GM21390 (cell line): ENCODE data around the gene PARP1.

ENCODE experiments used
- ATAC-seq: cut with Tn5 transposase; IDR thresholded peaks from one replicate; pipeline ENCODE4 v1.9.1; 2021; ENCODE audit not compliant: unreplicated experiment

The PARP1 gene

DNA sequence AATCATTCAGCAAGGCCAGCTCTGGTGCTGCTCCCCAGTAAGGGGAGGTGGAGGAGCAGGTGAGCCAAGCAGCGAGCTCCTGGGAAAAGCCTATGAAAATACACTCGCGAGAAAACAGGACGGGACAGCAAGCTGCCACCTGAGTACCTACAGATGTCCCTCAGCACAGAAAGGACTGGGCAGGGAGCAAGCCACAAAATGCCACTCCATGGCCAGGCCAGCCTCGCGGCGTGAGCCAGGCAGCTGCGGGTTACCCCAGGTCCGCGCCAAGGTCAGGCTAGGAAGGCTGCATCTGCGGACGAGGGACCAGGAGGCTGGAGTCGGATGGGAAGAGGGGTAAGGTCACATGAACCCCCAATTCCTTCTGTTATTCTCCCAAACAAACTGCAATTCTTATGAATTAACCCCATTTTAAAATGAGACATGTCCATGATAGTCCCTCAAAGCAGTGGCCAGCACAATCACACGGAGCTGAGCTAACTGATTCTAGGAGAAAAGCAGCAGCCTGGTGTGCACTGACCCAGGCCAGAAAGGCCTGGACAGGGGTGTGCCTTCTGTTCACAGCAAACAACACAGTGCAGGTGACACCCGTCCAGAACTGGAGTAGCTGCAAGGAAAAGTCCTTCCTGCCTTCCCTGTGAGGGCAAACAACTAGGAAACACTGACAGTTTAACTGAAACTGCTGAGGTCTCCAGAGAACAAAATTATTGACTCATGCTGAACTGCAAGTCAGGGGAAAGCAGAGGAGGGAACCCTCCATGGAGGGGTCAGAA, 26.5 kb downstream of the PARP1 start:
- ATAC-seq, result no peak

DNA sequence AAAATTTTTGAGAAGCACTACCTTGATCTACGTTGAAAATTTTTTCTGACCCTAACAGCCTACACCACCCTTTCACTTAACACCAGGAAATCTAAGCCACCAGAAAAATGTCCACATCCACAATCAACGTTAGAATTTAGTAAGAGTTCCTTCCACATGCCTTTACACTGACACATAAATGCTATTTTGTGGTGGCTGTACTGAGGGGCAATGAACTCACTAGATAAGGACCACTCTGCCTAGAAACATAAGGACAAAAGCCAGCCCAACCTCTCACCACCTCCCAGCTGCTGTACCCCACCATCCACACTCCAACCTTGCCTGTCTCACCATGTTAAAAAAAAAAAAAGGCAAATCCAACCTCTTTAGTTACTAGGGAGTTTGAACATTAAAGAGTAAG, 29.8 kb downstream of the PARP1 start:
- no peak for ATAC-seq

DNA sequence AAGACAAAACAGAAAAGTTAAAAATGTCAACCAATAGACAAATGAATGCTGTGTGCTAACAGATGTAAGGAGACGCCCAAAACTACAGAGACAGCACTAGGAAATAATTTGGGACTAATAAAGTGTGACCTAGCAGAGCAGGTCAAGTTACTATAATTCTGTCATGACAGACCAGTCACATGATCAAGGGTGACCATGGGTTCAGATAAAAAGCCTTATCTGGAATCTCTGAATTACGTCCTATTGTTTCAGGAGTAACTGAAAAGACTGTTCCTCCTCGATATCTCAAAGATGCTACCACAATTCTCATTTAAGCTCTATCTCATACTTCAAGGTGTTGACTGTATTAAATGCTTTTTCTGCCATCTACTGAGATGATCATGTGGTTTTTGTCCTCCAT, 31.6 kb downstream of the PARP1 start:
- ATAC-seq, result no peak

DNA sequence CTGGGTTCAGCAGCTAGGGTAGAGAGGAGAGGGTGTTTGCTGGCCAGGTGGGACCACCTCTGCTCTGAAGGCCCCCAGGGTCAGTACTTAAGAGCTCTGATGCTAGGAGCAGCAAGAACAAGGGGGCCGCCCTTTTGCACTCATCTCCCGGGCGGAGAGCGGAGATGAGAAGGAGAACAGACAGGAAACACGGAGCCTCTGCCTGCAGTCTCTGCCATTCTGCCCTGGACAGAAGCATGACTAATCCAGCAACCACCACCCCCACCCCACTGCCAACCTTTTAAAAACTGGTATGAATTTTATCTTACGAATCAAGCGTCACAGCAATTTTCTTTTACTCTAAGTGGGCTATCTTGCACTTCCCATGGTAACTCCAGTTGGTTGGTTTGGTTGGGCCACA, 34.5 kb downstream of the PARP1 start:
- no peak for ATAC-seq

DNA sequence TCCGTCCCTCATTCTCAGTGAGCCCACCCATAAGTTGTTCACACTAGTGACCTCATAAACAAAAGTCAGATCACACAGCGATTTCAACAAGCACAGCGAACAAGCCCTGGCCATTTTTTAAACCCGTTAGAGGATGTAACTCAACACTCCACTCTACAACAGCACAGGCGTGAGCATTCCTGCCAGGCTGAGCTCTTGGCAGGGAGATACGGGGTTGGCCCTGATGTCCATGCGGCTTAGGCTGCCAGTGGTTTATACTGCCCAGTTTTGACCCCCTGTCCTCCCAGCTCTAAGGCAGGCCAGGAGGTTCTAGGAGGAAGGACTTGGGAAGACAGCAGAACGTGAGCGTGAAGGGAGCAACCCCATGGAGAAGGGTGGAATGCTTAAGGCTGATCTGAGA, 35.0 kb downstream of the PARP1 start:
- ATAC-seq, result no peak

DNA sequence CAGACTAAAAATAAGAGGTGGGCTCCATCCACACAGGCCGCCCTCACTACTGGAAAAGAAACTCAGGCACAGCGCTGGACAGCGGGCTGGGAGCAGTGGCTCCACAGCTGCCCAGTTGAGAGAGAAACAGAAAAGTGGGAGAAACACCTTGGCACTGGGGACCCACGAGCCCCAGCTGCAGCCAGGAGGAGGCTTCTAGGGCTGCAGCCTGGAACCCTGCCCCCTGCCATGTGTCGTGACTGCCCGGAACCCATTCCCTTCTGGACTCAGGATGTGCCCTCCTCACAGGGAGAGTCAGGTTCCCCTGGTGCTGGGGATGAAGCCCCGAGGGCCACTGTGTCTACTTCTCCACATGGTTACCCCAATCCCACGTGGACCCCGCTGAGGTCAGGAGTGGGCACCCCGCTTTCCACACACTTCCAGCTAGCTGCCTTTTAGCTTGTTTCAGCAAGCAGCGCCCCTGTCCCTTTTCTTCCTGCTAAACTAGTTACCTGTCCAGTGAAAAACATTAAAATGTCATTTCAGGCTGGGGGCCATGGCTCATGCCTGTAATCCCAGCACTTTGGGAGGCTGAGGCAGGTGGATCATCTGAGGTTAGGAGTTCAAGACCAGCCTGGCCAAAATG, 35.9 kb downstream of the PARP1 start:
- no peak for ATAC-seq

DNA sequence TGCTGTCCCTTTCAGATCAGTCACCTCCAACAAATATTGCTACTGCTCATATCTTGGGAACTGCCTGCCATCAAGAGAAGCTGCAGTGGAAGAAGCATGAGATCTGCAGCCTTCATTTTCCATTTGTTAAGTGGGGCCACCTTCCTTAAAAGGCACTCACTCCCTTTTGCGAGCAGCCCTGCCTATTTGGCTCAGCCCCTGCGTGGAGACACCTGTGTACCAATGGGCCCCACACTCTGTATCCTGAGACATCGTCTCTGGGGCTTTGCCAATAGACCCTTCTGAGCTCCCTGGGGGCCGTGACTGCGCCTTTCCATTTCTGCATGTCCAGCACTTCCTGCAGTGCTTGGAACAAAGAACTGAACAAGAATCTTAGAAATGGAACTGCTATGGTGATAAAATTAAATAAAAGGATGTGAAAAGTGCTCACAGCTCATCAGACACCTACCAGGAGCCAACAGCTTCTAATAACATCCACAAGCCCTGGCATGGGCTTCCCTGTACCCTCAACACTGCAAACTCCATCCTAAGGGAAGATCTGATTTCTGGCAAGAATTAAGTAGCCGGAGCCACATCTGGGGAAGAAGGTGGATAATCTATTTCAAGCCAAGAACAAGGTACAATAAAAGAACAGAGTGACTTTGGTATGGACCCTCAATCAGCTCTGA, 36.7 kb downstream of the PARP1 start:
- ATAC-seq, result no peak

DNA sequence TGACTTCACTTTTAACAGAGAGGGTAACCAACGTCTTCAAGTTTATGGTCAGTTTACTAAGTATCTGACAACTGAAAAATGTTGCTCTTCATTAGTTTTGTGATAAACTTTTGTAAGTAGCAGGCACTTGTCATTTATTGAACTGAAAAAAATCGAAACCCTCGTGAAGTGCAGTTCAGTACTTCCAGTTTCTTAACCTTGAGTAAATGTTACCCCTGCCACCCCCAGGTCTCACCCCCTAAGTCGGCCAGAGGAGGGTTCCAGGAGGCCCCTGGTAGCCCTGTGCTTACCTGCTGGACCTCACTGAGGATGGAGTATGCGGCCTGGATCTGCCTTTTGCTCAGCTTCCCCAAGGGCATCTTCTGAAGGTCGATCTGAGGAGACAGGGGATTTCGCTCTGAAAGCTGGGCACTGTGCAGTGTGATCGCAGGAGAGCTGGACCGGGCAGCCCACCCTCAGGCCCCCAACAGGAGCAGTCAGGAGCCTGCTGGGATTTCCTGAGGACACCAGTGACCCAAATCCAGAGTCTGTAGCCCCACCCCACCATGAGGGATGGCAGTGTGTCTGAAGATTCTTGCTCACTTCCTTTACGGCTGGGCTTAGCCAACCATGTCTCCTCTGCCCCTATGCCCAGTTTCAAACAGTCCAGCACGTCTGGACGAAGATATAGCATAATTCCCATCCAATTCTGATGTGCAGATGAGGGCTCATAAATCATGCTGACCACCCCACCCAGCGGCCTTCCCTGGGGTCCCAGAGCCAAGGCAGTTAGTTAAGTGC, 37.6 kb downstream of the PARP1 start:
- peak; percentile 68 for ATAC-seq

DNA sequence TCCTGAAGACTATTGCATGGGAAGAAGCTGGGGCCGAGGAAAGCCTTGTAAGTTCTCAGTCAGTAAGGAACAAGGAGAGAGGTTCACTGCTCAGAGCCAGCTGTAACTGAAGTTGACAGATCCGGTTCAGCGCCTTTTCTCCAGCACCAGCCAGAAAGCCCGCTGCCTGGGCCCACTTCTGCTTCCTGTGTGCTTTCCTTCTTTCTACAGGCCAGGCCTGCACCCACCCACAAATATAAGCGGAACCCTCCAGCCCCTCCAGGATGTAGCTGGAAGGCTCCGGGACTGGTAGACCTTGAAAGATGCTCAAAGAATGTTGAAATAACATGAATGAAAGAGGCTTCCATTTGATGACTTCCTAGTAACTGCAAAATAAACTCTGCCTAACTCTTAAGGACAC, 38.8 kb downstream of the PARP1 start:
- ATAC-seq, result peak; percentile 44

DNA sequence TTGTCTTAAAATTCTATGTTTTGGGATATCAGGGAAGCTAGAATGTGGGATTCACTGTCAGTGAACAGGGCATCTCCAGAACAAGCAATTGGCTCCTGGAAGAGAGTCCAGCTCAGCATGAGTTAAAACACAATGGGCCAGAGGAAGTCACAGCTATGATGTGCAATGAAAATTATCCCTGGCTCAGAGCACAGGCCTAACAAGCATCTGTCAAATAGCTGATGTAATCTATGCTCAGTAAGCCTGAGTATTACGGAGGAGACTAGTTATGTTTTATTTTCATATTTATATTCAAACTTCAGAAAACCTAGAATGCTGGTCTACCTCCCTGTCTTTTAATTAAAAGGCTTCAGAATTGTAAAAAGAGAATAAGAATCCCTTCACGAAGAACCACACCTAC, 41.6 kb downstream of the PARP1 start:
- no peak for ATAC-seq

DNA sequence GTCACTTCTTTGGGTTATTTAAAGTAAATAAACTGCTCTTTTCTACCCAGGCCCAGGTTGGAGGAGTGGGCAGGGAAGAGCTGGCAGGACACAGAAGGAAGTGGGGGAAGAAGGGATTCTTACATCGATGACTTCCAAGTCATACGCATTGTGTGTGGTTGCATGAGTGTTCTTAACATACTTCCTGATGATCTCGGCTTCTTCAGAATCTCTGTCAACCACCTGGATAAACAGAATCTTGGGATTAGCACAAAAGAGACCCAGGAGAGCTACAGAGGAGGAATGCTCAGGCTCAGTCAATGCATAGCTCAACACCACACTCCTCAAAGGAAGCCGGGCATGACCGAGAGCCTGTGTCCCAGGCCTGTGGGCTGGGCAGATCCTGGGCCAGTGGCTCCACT, 42.1 kb downstream of the PARP1 start:
- ATAC-seq, result no peak

DNA sequence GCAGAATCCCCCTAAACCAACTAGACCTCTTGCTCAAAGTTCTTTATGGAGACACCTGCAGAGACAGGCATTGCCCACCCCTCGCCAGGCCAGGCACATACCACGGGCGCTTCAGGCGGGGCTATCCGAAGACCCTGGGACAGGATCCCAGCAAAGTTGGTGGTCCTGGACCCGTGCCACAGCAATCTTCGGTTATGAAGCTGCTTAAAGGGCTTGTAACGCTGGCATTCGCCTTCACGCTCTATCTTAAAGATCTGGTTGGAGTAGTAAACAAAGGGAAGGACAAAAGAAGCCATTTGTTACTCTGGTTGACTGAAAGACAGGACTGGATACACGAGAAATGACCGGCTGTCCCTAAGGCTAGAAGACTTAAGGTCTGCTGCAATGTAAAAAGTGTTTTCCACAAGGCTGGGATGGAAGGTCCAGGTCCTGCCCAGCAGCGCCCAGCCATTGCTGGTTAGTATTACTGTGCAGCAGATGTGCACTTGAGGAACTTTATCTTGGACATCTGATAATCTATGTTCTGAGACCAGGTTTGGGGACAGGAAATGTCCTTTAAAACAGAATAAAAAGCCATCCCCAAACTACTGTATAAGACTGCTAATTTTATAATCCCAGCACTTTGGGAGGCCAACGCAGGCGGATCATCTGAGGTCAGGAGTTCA, 42.9 kb downstream of the PARP1 start:
- no peak for ATAC-seq

DNA sequence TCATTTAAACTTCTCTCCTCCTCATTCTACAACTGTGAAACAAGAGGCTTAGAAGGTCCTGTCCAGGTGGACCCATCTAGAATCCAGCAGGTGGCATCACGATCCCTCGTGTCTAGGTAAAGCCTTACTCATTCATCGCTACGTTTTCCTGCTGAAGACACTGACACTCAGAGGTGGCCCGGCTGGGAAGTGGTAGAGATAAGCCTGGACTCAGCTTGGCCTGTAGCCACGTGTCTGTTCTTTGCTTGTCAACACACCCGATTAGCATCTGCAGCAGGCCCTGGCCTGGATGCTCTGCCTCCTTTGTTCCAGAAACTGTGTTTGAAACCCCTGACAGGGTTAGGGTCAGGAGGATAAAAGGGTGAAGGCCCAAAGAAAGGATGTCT, 43.4 kb downstream of the PARP1 start:
- ATAC-seq, result no peak

DNA sequence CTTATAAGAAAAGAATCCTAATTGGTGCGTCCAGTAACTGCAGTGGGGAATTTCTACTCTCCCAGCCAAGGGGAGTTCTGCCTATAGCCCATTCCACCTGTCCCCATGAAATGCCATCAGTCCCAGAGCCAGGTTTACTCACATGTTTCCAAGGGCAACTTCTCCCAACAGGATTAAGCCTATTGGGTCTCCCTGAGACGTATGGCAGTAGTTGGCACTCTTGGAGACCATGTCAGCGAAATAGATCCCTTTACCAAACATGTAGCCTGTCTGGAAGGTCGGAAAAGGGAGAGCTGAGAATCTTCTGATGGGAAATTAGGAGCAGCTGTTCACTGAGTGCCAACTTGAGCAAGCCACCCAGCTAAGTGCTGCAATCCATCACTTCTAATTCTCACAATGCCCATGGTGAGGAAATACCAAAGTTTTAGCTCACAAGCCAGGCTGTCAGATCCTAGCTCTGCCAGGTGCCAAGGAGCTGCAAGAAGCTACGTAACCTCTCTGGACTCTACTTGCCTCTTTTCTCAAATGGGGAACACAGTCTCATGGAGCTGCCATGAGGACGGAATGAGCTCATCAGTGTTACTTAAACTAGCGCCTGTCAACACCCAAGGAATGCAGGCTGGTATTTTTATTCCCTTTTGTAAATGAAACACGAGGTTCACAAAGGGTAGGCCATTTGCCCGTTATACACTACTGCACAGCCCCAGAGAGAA, 43.9 kb downstream of the PARP1 start:
- no peak for ATAC-seq

DNA sequence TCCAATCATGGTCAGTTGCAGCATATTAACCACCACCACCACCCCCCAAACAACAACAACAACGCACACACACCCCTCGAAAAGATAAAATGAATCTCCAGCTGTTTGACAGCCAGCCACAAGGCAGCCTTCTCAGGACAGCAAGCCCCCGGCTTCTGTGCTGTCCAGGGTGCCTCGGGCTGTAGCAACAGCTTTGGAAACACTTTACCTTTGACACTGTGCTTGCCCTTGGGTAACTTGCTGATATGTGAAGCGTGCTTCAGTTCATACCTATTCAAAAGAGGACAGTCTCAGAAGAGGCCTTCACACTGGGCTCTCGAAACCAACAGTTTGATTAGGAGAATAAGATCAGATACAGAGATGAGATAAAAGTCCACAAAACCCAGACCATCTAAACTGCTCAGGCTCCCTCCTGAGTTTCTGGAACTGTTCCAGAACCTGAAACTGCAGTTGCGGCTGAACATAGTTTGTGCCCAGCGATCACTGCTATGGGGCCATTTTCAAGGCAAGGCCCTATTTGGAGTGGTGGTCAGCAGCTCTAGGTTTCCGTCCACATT, 44.9 kb downstream of the PARP1 start:
- no peak for ATAC-seq

DNA sequence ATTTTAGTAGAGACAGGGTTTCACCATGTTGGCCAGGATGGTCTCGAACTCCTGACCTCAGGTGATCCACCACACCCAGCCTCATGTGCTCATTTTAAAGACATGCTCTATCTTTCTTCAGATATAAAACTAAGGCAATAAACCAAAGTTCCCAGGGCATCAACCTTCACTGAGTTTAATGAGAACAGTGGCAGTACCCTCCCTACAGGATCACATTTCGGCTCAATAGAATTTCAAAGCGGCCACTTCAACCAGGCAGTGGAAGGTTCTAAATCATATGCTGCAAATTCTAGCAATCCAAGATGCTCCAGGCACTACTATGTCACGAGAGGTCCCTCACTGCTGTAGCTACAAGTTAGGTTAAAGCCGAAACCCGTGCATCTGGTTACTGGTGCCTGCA, 45.5 kb downstream of the PARP1 start:
- ATAC-seq, result no peak

DNA sequence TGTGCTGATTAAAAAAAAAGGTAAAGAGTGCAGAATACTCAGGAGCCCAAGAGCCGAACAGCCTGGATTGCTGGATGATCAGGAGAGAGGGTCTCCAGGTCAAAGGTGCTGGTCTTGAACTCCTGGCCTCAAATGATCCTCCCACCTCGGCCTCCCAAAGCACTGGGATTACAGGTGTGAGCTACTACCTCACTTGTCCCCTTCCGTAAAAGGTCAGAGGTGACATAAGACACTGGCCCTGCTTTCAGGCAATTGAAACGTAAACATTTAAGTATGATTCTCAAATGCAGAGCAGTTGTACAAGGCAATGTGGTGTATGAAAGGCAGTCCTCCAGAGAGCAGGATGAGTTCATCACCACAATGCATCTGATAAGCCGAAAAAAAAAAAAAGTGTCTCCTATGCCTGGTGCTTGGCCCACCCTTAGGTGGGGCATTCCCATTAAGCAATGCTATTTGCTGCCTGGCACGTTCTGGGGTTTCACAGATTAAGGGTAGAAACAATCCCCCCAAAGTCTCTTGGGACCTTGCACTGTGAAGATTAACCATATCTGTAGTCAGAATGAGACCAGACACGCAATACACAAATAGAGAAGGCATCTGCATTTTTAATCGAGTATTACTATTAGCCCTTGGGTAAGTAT, 47.7 kb downstream of the PARP1 start:
- ATAC-seq, result peak; percentile 64

DNA sequence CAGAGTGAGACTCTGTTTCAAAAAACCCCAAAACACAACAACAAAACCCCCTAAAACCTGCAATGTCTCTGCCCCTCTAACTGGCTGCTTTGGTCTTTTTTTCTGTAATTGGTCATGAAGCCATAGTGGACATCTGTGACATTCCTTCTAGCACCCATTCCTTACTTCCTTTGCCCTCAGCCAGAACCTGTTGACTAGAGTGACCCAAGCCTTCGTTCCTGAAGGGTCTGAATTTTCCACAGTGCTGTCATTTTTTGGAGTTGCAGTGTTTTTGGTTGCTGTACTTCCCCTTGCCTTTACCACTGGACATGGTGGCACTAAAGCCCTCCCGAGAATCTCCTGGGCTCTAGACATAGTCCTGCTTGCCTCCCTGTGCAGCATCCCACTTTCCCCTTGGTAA, 50.5 kb downstream of the PARP1 start:
- ATAC-seq, result no peak

DNA sequence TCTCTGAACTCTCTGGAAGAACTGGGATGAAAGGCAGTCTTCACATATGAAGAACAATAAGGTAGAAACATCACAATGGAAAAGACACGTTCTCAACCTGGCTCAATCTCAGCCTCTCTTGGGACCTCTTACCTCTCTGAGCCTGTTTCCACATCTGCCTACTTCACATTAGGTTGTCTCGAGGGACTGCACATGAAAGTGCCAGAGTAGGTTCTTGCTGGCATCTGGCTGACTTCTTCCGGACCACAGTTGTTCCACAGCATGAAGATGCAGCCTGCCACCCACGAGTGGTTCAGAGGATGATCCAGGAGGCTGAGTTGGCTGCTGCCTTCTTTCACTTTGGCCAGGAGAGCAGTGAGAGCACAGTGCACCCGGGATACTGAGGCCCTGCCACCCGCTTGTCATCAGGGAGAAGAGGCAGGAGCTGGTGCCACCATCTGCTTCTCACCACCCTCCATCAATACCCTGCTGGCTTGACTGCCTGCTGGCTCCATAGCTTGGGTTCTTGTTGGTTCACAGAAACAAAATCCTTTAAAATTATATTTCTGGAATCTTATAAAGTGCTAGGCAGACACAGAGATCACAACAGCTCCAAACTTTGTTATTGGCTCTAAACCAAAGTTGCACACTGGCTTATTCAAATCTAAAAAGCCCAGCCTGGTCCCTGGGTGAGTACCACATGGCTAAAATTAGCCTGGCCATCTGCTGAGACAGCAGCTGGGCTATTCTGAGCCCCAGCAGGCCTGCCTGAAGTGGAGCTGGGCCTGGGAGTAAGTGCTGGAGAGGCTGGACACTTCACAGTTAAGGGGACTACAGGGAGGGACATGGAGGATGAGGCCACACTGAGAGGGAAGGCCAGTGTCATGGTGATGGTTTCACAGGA, 52.0 kb downstream of the PARP1 start:
- peak; percentile 46 for ATAC-seq
